Frontal cortex (tissue), 4 donors: ENCODE measurements around the gene LY86. TPM values are rescaled to one million over a fixed set of nuclear protein-coding genes. Genes with fewer than 3 reads are reported as not detected.

ENCODE experiments used
- DNase-seq, 2 donors: peaks; one replicate each; pipeline ENCODE4 v3.0.0; 2012; ENCODE audit warnings: low spot score in 2 of 2
- FAIRE-seq: peaks from 2 replicates; lab custom pipeline; 2012; peaks lifted over from hg19 to GRCh38; lab: Jason Lieb, UNC
- total RNA-seq: library from RNA; depleted of rRNA; stranded (reverse); fragments of >200 nt; gene quantifications from one replicate; pipeline ENCODE4 v1.2.3, GENCODE V29; 2014
- donor health status: control.
- donor health status: control.
- donor health status: control.

The LY86 gene
- total RNA-seq, 1 donor from 2014 or later = 2.9 TPM

GRCh38 chr6:6569096-6569810 is 19.3 kb upstream of the LY86 start:
- FAIRE-seq = no peak
- DNase-seq = no peak

DNA sequence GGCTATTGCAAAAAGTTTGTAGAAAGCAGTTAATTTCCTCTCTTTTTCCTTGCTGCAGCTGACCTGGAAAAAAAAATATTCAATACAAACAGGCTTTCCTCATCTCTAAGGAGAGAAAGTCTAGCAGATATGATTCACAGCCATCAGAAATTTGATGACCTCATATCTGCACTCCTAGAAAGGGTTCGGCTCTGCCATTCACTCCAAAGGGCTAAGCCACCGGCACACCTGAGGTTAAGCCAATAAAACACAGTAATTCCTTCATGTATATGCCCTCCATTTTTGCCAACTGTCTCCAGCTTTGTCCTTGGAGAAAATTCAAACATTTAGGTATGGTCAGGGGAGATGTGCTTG is 18.7 kb upstream of the LY86 start:
- DNase-seq = no peak
- FAIRE-seq = no peak

DNA sequence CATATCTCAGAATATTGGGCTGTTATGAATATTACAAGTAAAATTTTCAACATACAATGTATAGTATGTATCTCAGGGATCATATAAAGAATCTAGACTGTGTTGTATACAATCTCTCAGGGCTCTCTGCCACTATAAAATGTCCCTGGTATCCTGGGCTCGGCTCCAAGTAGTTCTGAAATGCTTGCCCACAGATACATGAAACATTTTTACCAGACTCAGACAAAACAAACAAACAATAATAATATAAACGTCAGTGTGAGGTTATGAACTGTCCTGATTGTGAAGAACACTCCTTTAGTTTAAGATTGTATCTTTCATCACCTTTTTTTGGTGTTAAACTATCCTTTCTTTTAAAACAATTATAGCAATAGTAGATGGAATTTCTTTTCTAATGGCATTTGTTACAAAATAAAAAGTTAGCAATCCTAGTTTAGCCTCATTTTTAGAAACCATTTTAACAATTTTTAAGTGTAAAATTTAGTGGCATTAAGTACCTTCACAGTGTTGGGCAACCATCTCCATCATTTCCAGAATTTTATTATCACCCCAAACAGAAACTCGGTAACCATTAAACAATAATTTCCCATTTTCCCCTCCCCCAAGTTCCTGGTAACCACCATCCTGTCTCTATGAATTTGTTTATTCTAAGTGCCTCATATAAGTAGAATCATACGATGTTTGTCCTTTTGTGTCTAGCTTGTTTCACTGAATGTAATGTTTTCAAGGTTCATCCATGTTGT is 17.4 kb upstream of the LY86 start:
- DNase-seq (no peak), FAIRE-seq (no peak)

DNA sequence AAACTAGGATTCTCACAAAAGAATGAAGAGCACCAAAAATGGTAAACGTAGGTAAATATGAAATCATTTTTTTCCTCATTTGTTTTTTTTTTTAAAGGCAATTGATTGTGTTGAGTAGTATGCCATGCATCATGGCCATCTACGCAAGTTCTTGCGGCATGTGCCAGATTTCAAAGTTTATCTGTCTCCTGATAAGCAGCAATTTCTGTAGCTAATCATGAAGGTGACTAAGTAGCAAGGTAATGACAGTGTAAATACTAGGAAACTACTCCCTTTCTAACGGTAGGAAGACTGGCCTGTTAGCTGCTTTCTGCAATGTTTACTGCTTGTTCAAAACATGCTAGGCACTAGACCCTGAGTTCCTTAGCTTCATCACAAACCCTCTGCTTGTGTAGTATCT is 13.4 kb upstream of the LY86 start:
- DNase-seq = no peak
- FAIRE-seq = no peak

- DNase-seq (no peak), FAIRE-seq (no peak)
Measured at GRCh38 chr6:6577735-6578134, 10.8 kb upstream of the LY86 start.

- FAIRE-seq (no peak), DNase-seq (no peak)
Measured at GRCh38 chr6:6579281-6579680, 9.2 kb upstream of the LY86 start.

- FAIRE-seq = no peak
- no peak for DNase-seq
Measured at GRCh38 chr6:6580225-6580856, 8.2 kb upstream of the LY86 start.

DNA sequence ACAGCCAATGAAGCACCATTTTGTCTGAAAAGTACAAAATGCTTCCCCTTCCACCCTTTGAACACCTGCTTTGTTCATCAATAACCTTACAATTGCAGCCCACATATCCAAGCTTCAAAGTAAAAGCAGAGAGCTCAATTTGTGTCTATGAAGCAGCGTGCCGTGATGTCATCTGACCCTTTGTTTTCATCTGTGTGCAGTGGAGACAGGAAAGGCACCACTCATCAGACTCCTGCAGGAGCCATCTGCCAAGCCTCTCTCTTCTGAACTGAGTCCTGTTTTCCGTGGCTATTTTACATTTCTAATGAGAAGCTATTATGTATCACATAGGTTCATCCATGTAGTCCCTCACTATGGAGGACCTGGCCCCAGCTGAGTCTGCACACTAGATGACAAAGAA is 7.5 kb upstream of the LY86 start:
- FAIRE-seq = no peak

GRCh38 chr6:6582131-6582530 is 6.4 kb upstream of the LY86 start:
- FAIRE-seq (no peak), DNase-seq (no peak)

More for the DNA sequence above, 7.5 kb upstream of the LY86 start:
- DNase-seq = no peak

GRCh38 chr6:6583836-6584235 is 4.7 kb upstream of the LY86 start:
- no peak for FAIRE-seq
- no peak for DNase-seq

DNA sequence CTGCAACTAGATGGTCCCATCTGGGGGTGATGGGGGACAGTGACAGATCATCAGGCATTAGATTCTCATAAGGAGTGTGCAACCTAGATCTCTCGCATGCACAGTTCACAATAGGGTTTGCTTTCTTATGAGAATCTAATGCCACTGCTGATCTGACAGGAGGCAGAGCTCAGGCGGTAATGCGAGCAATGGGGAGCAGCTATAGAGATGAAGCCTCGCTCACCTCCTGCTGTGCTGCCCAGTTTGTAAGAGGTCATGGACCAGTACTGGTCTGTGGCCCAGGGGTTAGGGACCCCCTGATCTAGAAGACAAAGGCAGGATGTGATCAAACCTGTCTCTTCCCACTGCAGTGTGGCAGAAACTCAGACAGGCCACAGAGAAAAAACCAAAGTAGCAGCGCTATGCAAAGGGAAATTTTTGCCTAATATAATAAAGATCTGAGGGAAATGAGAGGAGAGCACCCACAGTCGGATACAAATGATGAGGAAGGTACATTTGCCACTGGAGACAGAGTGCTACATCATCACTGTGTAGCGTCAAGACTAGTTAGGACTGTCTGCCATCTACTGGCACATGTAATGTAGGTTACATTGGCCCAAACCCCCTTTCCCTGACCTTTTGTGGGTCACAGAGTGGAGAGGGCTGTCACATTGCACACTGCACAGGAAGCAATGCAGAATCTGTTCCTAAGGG is 4.1 kb upstream of the LY86 start:
- DNase-seq = no peak
- no peak for FAIRE-seq

- no peak for FAIRE-seq
- no peak for DNase-seq
Measured at GRCh38 chr6:6585003-6585311, 3.6 kb upstream of the LY86 start.

- FAIRE-seq (no peak), DNase-seq (no peak)
Measured at GRCh38 chr6:6586167-6586566, 2.4 kb upstream of the LY86 start.

GRCh38 chr6:6586671-6587526 is 1.6 kb upstream of the LY86 start:
- no peak for FAIRE-seq
- DNase-seq = no peak

DNA sequence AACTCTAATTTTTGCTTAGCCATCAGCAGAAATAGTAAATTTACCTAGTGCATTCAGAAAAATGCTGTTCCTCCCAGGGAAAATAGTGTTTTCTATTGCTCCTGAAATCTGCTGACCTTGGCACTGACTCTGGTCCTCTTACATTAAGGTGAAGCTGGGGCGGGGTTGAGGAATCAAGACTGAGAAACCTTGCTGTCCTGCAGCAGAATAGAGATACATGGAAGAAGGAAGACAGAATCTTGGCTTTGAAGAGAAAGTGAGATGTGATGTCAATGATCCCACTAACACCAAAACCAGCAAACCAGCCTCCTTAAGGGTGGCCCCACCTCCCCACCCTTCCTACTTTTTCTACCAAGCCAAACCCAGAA is 840 bp upstream of the LY86 start:
- DNase-seq (no peak), FAIRE-seq (no peak)

DNA sequence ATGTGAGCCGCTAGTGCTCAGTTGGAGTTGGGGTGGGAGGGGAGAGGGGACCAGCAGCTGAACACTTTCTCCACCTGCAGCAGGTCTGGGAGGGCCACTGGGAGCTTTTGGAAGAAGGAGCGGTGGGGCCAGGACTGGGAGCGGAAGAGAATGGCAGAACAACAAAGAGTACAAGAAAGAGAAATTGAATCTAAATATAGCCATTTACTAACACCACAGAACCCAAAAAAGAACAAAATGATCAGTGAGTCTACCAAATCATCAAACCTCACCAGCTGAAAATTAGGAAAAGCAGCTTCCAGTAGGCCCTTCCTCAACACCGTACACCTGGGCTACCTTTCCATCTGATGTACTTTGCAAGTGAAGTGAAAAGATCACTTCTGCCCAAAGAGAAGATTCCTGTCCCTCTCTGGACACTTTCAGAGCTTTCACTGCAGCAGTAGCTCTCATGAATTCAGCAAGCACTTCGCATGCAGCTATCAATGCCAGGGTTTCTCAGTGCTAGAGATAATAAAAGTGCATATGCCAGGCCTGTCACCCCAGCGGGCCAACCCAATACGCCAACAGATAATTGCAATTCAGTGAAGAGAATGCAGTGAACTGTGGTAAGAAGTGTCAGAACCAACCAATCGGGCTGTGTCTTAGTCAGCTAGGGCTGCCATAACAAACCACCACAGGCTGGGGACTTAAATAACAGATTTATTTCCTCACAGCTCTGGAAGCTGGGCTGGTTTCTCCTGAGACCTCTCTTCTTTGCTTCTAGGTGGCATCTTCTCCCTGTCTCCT is 597 bp downstream of the LY86 start:
- FAIRE-seq (no peak), DNase-seq (no peak)

- no peak for FAIRE-seq
- no peak for DNase-seq
Measured at GRCh38 chr6:6590530-6590929, 2.0 kb downstream of the LY86 start.

GRCh38 chr6:6591778-6592465 is 3.4 kb downstream of the LY86 start:
- DNase-seq = no peak
- FAIRE-seq = no peak
